HCT116 (cell line): ENCODE results near the gene NOP10. TPM values are rescaled to one million over a fixed set of nuclear protein-coding genes. Genes with fewer than 3 reads are reported as not detected.

ENCODE experiments used
- ATAC-seq: fragments of 200-7000 bp; cut with Tn5 transposase; 2 replicates; pipeline ENCODE4 v1.9.1; 2020; ENCODE audit warnings: mild to moderate bottlenecking, moderate library complexity
- BruUV-seq: library from RNA; stranded (reverse); fragments of 400-500 nt; replicated peaks from 2 replicates; lab custom pipeline; 2021; lab: Mats Ljungman, UMichigan
- CTCF ChIA-PET: fragments of 300-600 bp; sonication (Branson Sonifier 250); formaldehyde crosslinking; loops from one replicate; lab custom pipeline; 2021; ENCODE audit warnings: antibody characterized with exemption; lab: Charles Lee
- POLR2A ChIA-PET: fragments of 300-600, 350-600 bp; sonication (Branson Sonifier 250); formaldehyde crosslinking; loops from one replicate; lab custom pipeline; 2021; ENCODE audit warnings: antibody characterized with exemption; lab: Charles Lee
- RAD21 ChIA-PET, 2 experiments: fragments of 300-600 bp; sonication (Branson Sonifier 250); formaldehyde crosslinking; loops; one replicate each; lab custom pipeline; 2023; ENCODE audit warnings: low total read pairs in 2 of 2; ENCODE audit not compliant: uncharacterized antibody in 2 of 2, unreplicated experiment in 2 of 2, low non-redundant PET in 1 of 2; lab: Charles Lee
- DNase-seq: peaks from one replicate; pipeline ENCODE4 v3.0.0-alpha.2; 2010; ENCODE audit warnings: low read depth, low spot score
- H2AFZ ChIP-seq: fragments of 200-600 bp; shearing (Covaris generic), sonication (generic); 2 replicates; pipeline ENCODE4 v1.6.1; 2017; ENCODE audit warnings: low read depth, mixed run types, mixed read lengths, antibody characterized with exemption, low read length; ENCODE audit not compliant: poor library complexity, severe bottlenecking
- H3K27ac ChIP-seq: 2 replicates; pipeline ENCODE4 v1.5.1; 2012; ENCODE audit warnings: low read depth, low read length
- H3K27me3 ChIP-seq: fragments of 200-600 bp; sonication (generic); 2 replicates; pipeline ENCODE4 v1.6.1; 2016; ENCODE audit warnings: mixed run types, low read length, mixed read lengths; ENCODE audit not compliant: insufficient read depth
- H3K36me3 ChIP-seq, 2 experiments: fragments of 200-500 bp in 1 of 2; fragments of 200-600 bp in 1 of 2; sonication (Bioruptor generic) in 1 of 2; sonication (generic) in 1 of 2; 2 replicates each; pipeline versions ENCODE4 v1.5.1 to v1.6.1; 2014 to 2016; ENCODE audit warnings: low read length in 2 of 2, inconsistent platforms in 1 of 2, mixed read lengths in 1 of 2, mixed run types in 1 of 2; ENCODE audit not compliant: insufficient read depth in 2 of 2, control insufficient read depth in 1 of 2
- H3K4me1 ChIP-seq, 2 experiments: fragments of 200-600 bp in 1 of 2; sonication (generic) in 1 of 2; 2 replicates each; pipeline versions ENCODE4 v1.5.1 to v1.6.1; 2012 to 2017; ENCODE audit warnings: low read length in 2 of 2, inconsistent platforms in 1 of 2, mild to moderate bottlenecking in 1 of 2, mixed read lengths in 1 of 2, mixed run types in 1 of 2, moderate library complexity in 1 of 2; ENCODE audit not compliant: insufficient read depth in 2 of 2, control insufficient read depth in 1 of 2
- H3K4me2 ChIP-seq: fragments of 200-600 bp; sonication (generic); 2 replicates; pipeline ENCODE4 v1.6.1; 2017; ENCODE audit warnings: mixed run types, low read length, mixed read lengths
- H3K4me3 ChIP-seq, 2 experiments: fragments of 200-600 bp in 1 of 2; sonication (generic) in 1 of 2; replicated peaks in 1 of 2; 2 replicates each; pipeline ENCODE4 v1.5.1; 2011 to 2016; ENCODE audit warnings: low read length in 2 of 2, control low read depth in 1 of 2, low read depth in 1 of 2, mild to moderate bottlenecking in 1 of 2, mixed read lengths in 1 of 2, mixed run types in 1 of 2
- H3K79me2 ChIP-seq: fragments of 200-600 bp; sonication (generic); 2 replicates; pipeline ENCODE4 v1.6.1; 2017; ENCODE audit warnings: mild to moderate bottlenecking, mixed run types, low read length, moderate library complexity, mixed read lengths; ENCODE audit not compliant: insufficient read depth
- H3K9ac ChIP-seq: fragments of 200-600 bp; sonication (generic); 2 replicates; pipeline ENCODE4 v1.6.1; 2016; ENCODE audit warnings: low read length, mixed read lengths
- H3K9me2 ChIP-seq: fragments of 200-600 bp; sonication (generic), shearing (Covaris generic); 2 replicates; pipeline ENCODE4 v1.6.1; 2017; ENCODE audit warnings: mixed run types, mild to moderate bottlenecking, moderate library complexity; ENCODE audit not compliant: insufficient read depth
- H3K9me3 ChIP-seq, 2 experiments: fragments of 200-500 bp in 1 of 2; fragments of 200-600 bp in 1 of 2; sonication (Bioruptor generic) in 1 of 2; sonication (generic) in 1 of 2; 2 replicates each; pipeline ENCODE4 v1.6.1; 2014 to 2017; ENCODE audit warnings: low read length in 2 of 2, mixed read lengths in 2 of 2, inconsistent platforms in 1 of 2, low read depth in 1 of 2, mild to moderate bottlenecking in 1 of 2, mixed run types in 1 of 2, moderate library complexity in 1 of 2; ENCODE audit not compliant: control insufficient read depth in 1 of 2, insufficient read depth in 1 of 2
- H4K20me1 ChIP-seq: fragments of 200-600 bp; sonication (generic), shearing (Covaris generic); 2 replicates; pipeline ENCODE4 v1.6.1; 2017; ENCODE audit warnings: mixed run types, mild to moderate bottlenecking, moderate library complexity; ENCODE audit not compliant: insufficient read depth
- CTCF ChIP-seq, 3 experiments: fragments of 200-600 bp in 1 of 3; sonication (generic) in 1 of 3; IDR thresholded peaks in 2 of 3; conservative IDR thresholded peaks in 1 of 3; 2 replicates each; pipeline ENCODE4 v1.5.1; 2012 to 2017; ENCODE audit warnings: low read depth in 2 of 3, low read length in 2 of 3, antibody characterized with exemption in 1 of 3, borderline replicate concordance in 1 of 3, control low read depth in 1 of 3, mild to moderate bottlenecking in 1 of 3, mixed read lengths in 1 of 3, mixed run types in 1 of 3, moderate library complexity in 1 of 3; ENCODE audit not compliant: insufficient read depth in 1 of 3
- EGR1 ChIP-seq: IDR thresholded peaks from 2 replicates; pipeline ENCODE4 v1.6.1; 2012; ENCODE audit warnings: low read depth
- ELF1 ChIP-seq: IDR thresholded peaks from 2 replicates; pipeline ENCODE4 v1.6.1; 2012; ENCODE audit warnings: low read depth, borderline replicate concordance
- EZH2phosphoT487 ChIP-seq: fragments of 200-600 bp; IDR thresholded peaks from 2 replicates; pipeline ENCODE4 v1.6.1; 2018; ENCODE audit warnings: antibody characterized with exemption, borderline replicate concordance
- FOSL1 ChIP-seq: IDR thresholded peaks from 2 replicates; pipeline ENCODE4 v1.6.1; 2012; ENCODE audit warnings: low read depth
- JUND ChIP-seq: IDR thresholded peaks from 2 replicates; pipeline ENCODE4 v1.6.1; 2012
- MAX ChIP-seq: IDR thresholded peaks from 2 replicates; pipeline ENCODE4 v1.6.1; 2012
- POLR2A ChIP-seq: IDR thresholded peaks from 2 replicates; pipeline ENCODE4 v1.7.0; 2011; ENCODE audit warnings: borderline replicate concordance; ENCODE audit not compliant: insufficient read depth, insufficient read length; ENCODE audit errors: extremely low read depth
- POLR2AphosphoS5 ChIP-seq: IDR thresholded peaks from 2 replicates; pipeline ENCODE4 v1.6.1; 2011; ENCODE audit warnings: mild to moderate bottlenecking, low read depth, low read length, moderate library complexity
- RAD21 ChIP-seq: IDR thresholded peaks from 2 replicates; pipeline ENCODE4 v1.6.1; 2012; ENCODE audit warnings: low read depth, mild to moderate bottlenecking
- REST ChIP-seq: IDR thresholded peaks from 2 replicates; pipeline ENCODE4 v1.6.1; 2012; ENCODE audit warnings: low read depth
- SIN3A ChIP-seq: IDR thresholded peaks from 2 replicates; pipeline ENCODE4 v1.6.1; 2012; ENCODE audit warnings: low read depth
- SRF ChIP-seq: IDR thresholded peaks from 2 replicates; pipeline ENCODE4 v1.6.1; 2012; ENCODE audit warnings: low read depth
- ZBTB33 ChIP-seq: IDR thresholded peaks from 2 replicates; pipeline ENCODE4 v1.6.1; 2011; ENCODE audit warnings: mild to moderate bottlenecking, low read length, moderate library complexity; ENCODE audit not compliant: insufficient replicate concordance; ENCODE audit errors: extremely low read depth
- ZNF274 ChIP-seq: fragments of 200-500 bp; sonication (Bioruptor generic); IDR thresholded peaks from 2 replicates; pipeline ENCODE4 v1.6.1; 2014; ENCODE audit warnings: mild to moderate bottlenecking, low read depth, low read length, inconsistent platforms
- intact Hi-C: fragments of 100-400 bp; cut with micrococcal nuclease; formaldehyde crosslinking; loops from 2 replicates; pipeline ENCODE4 v1.10.0; 2022
- total RNA-seq: library from RNA; stranded (reverse); gene quantifications from one replicate; pipeline ENCODE4 v1.2.1, GENCODE V29; 2021; ENCODE audit not compliant: unreplicated experiment

NOP10 gene
- total RNA-seq, 1 experiment from 2014 or later = 216 TPM

- no peaks in the 10 kb centered on the region for H3K27me3 ChIP-seq
- ChIA-PET CTCF (no interaction called here), RAD21 (no interaction called here)
- no TSS peak for BruUV-seq
- no peak overlapping the region for H2AFZ ChIP-seq
- H3K4me2 ChIP-seq = no peak overlapping the region
- no peaks in the 10 kb centered on the region for H4K20me1 ChIP-seq
- no peaks in the 10 kb centered on the region for H3K9me2 ChIP-seq
- intact Hi-C loops = loop anchor here (10.0 kb wide), 1 partner anchor 50 kb away; the partner anchor contains the start of gene LPCAT4
- H3K79me2 ChIP-seq = no peaks in the 10 kb centered on the region
- no peaks in the 10 kb centered on the region; a peak in 1 of 4 replicates for H3K36me3 ChIP-seq
- DNase-seq = no peak
- no peak overlapping the region for H3K9ac ChIP-seq
- H3K9me3 ChIP-seq = no peaks in the 10 kb centered on the region
- H3K4me3 ChIP-seq = no peak overlapping the region
- no peak overlapping the region for H3K27ac ChIP-seq
- no peak for TF ChIP-seq MAX
- TF ChIP-seq EGR1 = no peak
- TF ChIP-seq ELF1 = no peak
- no peak for TF ChIP-seq POLR2A
- TF ChIP-seq FOSL1 = no peak
- no peak for TF ChIP-seq CTCF (IDR thresholded peaks at IDR 0.05 in 2 of 3, conservative IDR thresholded peaks at IDR 0.05 in 1 of 3; ENCODE audit: borderline replicate concordance in 1 of 3, insufficient read depth in 1 of 3, low read depth in 2 of 3, low read length in 2 of 3)
- TF ChIP-seq REST = no peak
- TF ChIP-seq SIN3A = no peak
- no peak for TF ChIP-seq POLR2AphosphoS5
- TF ChIP-seq RAD21 = no peak
- TF ChIP-seq ZNF274 = no peak
- no peak for TF ChIP-seq ZBTB33
- no peak for TF ChIP-seq SRF
- no peak for TF ChIP-seq JUND
- TF ChIP-seq EZH2phosphoT487 = no peak
- TF ChIP-seq, all 23 proteins: peak for 0
- no peak for ATAC-seq
- POLR2A ChIA-PET = no interaction called here
- peaks cover 18 to 21% of the 10 kb centered on the region in 2 experiments for H3K4me1 ChIP-seq
These were observed 28.1 kb downstream of the NOP10 start for GRCh38 chr15:34314491-34315490.
